MM.1S (cell line): ENCODE results near the gene SAMSN1.

Experiments used
- DNase-seq: peaks from one replicate; pipeline ENCODE4 v3.0.0-alpha.2; 2015
- H2AFZ ChIP-seq: fragments of 300-600 bp; sonication (generic); 2 replicates; pipeline ENCODE4 v1.6.0; 2016; ENCODE audit warnings: antibody characterized with exemption, low read length
- H3F3A ChIP-seq: fragments of 300-600 bp; sonication (generic); 2 replicates; pipeline ENCODE4 v1.6.1; 2016; ENCODE audit warnings: mild to moderate bottlenecking, antibody characterized with exemption, low read length, moderate library complexity, mixed read lengths; ENCODE audit not compliant: insufficient read depth
- H3K27ac ChIP-seq: fragments of 300-600 bp; sonication (generic); 2 replicates; pipeline ENCODE4 v1.5.1; 2016; ENCODE audit warnings: mild to moderate bottlenecking, low read length
- H3K27me3 ChIP-seq: fragments of 300-600 bp; sonication (generic); replicated peaks from 2 replicates; pipeline ENCODE4 v1.6.0; 2016; ENCODE audit warnings: low read length; ENCODE audit not compliant: insufficient read depth
- H3K36me3 ChIP-seq: fragments of 300-600 bp; sonication (generic); replicated peaks from 2 replicates; pipeline ENCODE4 v1.6.1; 2016; ENCODE audit warnings: mild to moderate bottlenecking, low read length, mixed read lengths; ENCODE audit not compliant: insufficient read depth
- H3K4me1 ChIP-seq: fragments of 300-600 bp; sonication (generic); 2 replicates; pipeline ENCODE4 v1.6.1; 2016; ENCODE audit warnings: low read length, mixed read lengths
- H3K4me2 ChIP-seq: fragments of 300-600 bp; sonication (generic); 2 replicates; pipeline ENCODE4 v1.6.0; 2016; ENCODE audit warnings: low read depth, low read length
- H3K4me3 ChIP-seq: fragments of 300-600 bp; sonication (generic); 2 replicates; pipeline ENCODE4 v1.5.1; 2016; ENCODE audit warnings: low read length, mixed read lengths
- H3K79me2 ChIP-seq: fragments of 300-600 bp; sonication (generic); 2 replicates; pipeline ENCODE4 v1.6.1; 2016; ENCODE audit warnings: mixed run types, low read length, mixed read lengths
- H3K9ac ChIP-seq: fragments of 300-600 bp; sonication (generic); 2 replicates; pipeline ENCODE4 v1.6.1; 2016; ENCODE audit warnings: low read length, mixed read lengths
- H3K9me2 ChIP-seq: fragments of 300-600 bp; sonication (generic); replicated peaks from 2 replicates; pipeline ENCODE4 v1.6.1; 2016; ENCODE audit warnings: mild to moderate bottlenecking, low read length, mixed read lengths; ENCODE audit not compliant: insufficient read depth
- H3K9me3 ChIP-seq: fragments of 300-600 bp; sonication (generic); replicated peaks from 2 replicates; pipeline ENCODE4 v1.6.1; 2016; ENCODE audit warnings: mild to moderate bottlenecking, low read length, mixed read lengths; ENCODE audit not compliant: insufficient read depth
- H4K20me1 ChIP-seq: fragments of 300-600 bp; sonication (generic); 2 replicates; pipeline ENCODE4 v1.6.1; 2016; ENCODE audit warnings: mild to moderate bottlenecking, low read length, moderate library complexity, mixed read lengths; ENCODE audit not compliant: insufficient read depth
- CTCF ChIP-seq: fragments of 300-600 bp; sonication (generic); IDR thresholded peaks from 2 replicates; pipeline ENCODE4 v1.5.1; 2016; ENCODE audit warnings: antibody characterized with exemption, low read length, mixed read lengths
- EZH2 ChIP-seq: fragments of 300-600 bp; sonication (generic); optimal IDR thresholded peaks from 2 replicates; pipeline ENCODE3; 2017; ENCODE audit warnings: low read depth, mild to moderate bottlenecking, antibody characterized with exemption, low read length, mixed read lengths
- EZH2phosphoT487 ChIP-seq: fragments of 300-600 bp; sonication (generic); IDR thresholded peaks from 2 replicates; pipeline ENCODE4 v1.6.1; 2018; ENCODE audit warnings: antibody characterized with exemption, low read length

Gene SAMSN1

GRCh38 chr21:14528815-14529214 lies 17.3 kb downstream of the SAMSN1 start:
- H3K4me1 ChIP-seq, result peaks cover 1% of the 10 kb centered on the region; the same call in 1 of the 2 replicates
- no peak overlapping the region for H3K4me3 ChIP-seq
- TF ChIP-seq CTCF, result no peak
- TF ChIP-seq EZH2phosphoT487, result no peak
- TF ChIP-seq EZH2, result no peak
- no peak for DNase-seq
- no peaks in the 10 kb centered on the region for H3K9me2 ChIP-seq
- no peaks in the 10 kb centered on the region for H3K79me2 ChIP-seq
- no peaks in the 10 kb centered on the region for H3K36me3 ChIP-seq
- no peaks in the 10 kb centered on the region for H4K20me1 ChIP-seq
- H3K9ac ChIP-seq, result no peak overlapping the region
- no peaks in the 10 kb centered on the region for H3K27me3 ChIP-seq
- no peaks in the 10 kb centered on the region for H3F3A ChIP-seq
- H3K4me2 ChIP-seq, result no peak overlapping the region
- no peaks in the 10 kb centered on the region for H3K9me3 ChIP-seq
- H3K27ac ChIP-seq, result no peak overlapping the region
- no peak overlapping the region for H2AFZ ChIP-seq

DNA sequence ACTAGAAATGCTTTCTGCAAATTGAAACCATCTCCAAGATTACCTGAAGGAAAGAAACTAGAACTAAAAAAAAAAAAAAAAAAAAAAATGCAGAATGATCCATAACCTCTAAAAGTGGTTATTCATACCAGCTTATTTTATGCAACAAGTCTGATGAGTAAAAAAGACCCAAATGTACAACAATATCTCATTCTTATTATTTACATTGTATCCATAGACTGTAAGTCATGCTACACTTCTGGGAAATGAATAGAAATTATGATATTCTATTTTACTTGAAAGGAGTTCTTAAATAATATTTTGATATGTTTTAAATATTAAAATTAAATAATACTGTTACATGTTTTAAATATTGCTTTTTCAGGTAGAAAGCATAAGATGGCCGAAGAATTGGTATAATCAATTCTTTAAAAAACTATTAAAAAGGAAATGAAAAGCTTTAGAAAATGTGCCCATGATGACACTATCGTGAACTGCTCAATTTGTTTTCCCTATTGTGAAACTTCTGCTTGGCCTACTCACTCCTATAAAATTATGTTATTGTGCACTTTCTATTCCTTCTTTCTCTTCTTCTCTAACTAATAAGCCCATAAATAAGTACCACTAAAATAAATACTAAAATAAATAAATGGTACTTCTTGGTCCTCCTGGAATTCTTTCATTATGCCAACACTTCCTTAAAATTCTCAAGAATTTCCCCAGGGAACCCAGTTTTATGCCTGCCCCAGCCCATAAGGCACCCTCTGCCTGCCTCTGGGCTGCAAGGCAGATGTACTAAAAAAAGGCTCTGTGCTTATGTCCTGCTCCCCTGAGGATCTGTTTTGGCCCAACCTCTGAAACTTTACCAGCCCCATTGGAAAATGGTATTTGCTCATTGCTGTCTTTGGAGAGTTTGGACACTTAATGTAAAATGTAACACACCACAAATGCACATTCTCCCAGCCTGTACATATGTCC lies 18.1 kb downstream of the SAMSN1 start:
- no peak overlapping the region for H3K4me2 ChIP-seq

DNA sequence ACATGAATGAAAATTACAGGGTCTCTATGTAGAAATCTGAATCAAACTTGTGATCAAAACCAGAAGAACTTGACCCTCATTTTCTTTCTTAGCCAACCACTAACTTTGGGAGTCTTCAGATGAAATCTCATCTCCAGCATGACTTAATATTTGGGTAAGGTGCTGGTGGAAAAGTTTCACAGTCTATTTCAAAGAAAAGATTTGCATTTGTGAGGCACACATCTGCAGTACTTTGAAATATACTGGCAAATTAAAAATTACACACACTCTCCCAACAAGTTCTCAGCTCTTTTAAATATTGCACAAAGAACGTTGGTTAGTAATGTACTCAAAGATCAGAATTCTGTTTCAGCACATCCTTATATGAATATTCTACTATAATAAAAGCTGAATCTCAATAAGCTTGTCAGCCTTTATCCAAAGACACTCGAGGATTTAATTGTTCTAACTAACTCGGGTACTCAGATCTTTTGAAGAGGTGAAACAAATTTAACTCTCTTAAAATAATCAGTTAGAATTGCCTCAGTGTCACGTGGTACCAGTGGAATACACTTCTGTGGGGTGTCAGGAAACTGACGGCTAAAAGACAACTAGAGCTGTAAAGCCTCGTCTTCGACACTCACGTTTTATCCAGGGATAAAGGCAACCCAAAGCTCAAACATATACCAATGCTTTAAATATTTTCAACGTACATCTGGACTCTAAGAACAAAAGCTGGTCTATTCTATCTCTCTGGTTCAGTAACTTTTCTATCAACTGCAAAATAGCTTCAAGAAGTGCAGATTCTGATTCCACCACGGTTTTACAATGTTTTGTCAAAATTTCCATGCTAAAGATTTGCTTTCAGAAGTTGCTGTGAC lies 19.0 kb downstream of the SAMSN1 start:
- H3K9ac ChIP-seq, result no peak overlapping the region
- no peak overlapping the region for H2AFZ ChIP-seq

More for the DNA sequence above, 18.1 kb downstream of the SAMSN1 start:
- no peaks in the 10 kb centered on the region for H3K36me3 ChIP-seq
- no peak overlapping the region for H3K4me3 ChIP-seq
- H3K27ac ChIP-seq, result no peak overlapping the region
- no peaks in the 10 kb centered on the region for H3K27me3 ChIP-seq
- H3K9ac ChIP-seq, result no peak overlapping the region
- peaks cover 8% of the 10 kb centered on the region for H3K4me1 ChIP-seq
- no peaks in the 10 kb centered on the region for H3K79me2 ChIP-seq
- no peaks in the 10 kb centered on the region for H4K20me1 ChIP-seq
- TF ChIP-seq EZH2, result no peak
- no peak for TF ChIP-seq CTCF
- TF ChIP-seq EZH2phosphoT487, result no peak
- peaks cover 7% of the 10 kb centered on the region; the same call in 1 of the 2 replicates for H3F3A ChIP-seq
- no peaks in the 10 kb centered on the region for H3K9me2 ChIP-seq
- H3K9me3 ChIP-seq, result no peaks in the 10 kb centered on the region
- DNase-seq, result no peak
- H2AFZ ChIP-seq, result no peak overlapping the region

More for the DNA sequence above, 19.0 kb downstream of the SAMSN1 start:
- H3K79me2 ChIP-seq, result no peaks in the 10 kb centered on the region
- no peaks in the 10 kb centered on the region for H3K9me2 ChIP-seq
- H3K36me3 ChIP-seq, result no peaks in the 10 kb centered on the region
- peaks cover 11% of the 10 kb centered on the region; the same call in 1 of the 2 replicates for H3F3A ChIP-seq
- H3K4me2 ChIP-seq, result no peak overlapping the region
- no peak for DNase-seq
- no peak overlapping the region for H3K27ac ChIP-seq
- no peaks in the 10 kb centered on the region for H4K20me1 ChIP-seq
- H3K27me3 ChIP-seq, result no peaks in the 10 kb centered on the region
- no peaks in the 10 kb centered on the region for H3K9me3 ChIP-seq
- no peak overlapping the region for H3K4me3 ChIP-seq
- H3K4me1 ChIP-seq, result peaks cover 12% of the 10 kb centered on the region
- no peak for TF ChIP-seq CTCF
- no peak for TF ChIP-seq EZH2
- TF ChIP-seq EZH2phosphoT487, result no peak
